WTC11 (cell line): ENCODE results near the gene TSPAN9. TPM values are rescaled to one million over a fixed set of nuclear protein-coding genes. Genes with fewer than 3 reads are reported as not detected.

Experiments
- ATAC-seq: fragments of 200-7000 bp; cut with Tn5 transposase; 2 replicates; pipeline ENCODE4 v1.10.0; 2021; ENCODE audit warnings: mild to moderate bottlenecking, moderate library complexity
- CTCF ChIA-PET: fragments of 300-600 bp; sonication (Branson Sonifier 250); formaldehyde crosslinking; loops from one replicate; lab custom pipeline; 2021; ENCODE audit warnings: antibody characterized with exemption; lab: Charles Lee
- POLR2A ChIA-PET: fragments of 350-600 bp; sonication (Branson Sonifier 250); formaldehyde crosslinking; loops from one replicate; lab custom pipeline; 2021; ENCODE audit warnings: antibody characterized with exemption; lab: Charles Lee
- DNase-seq: peaks from one replicate; pipeline ENCODE4 v3.0.0; 2021; ENCODE audit warnings: low spot score
- H3K27ac Mint-ChIP-seq: 2 replicates; pipeline ENCODE4 v1.8.0; 2021; ENCODE audit warnings: mixed read lengths
- H3K27me3 Mint-ChIP-seq: 2 replicates; pipeline ENCODE4 v1.8.0; 2021; ENCODE audit warnings: low read depth, mild to moderate bottlenecking, moderate library complexity, mixed read lengths
- H3K36me3 Mint-ChIP-seq: 2 replicates; pipeline ENCODE4 v1.8.0; 2021; ENCODE audit warnings: mixed read lengths
- H3K4me1 Mint-ChIP-seq: 2 replicates; pipeline ENCODE4 v1.8.0; 2022; ENCODE audit warnings: mixed read lengths
- H3K4me3 Mint-ChIP-seq: 2 replicates; pipeline ENCODE4 v1.8.0; 2021; ENCODE audit warnings: mild to moderate bottlenecking, moderate library complexity, mixed read lengths
- H3K9me3 Mint-ChIP-seq: 2 replicates; pipeline ENCODE4 v1.8.0; 2021; ENCODE audit warnings: mixed read lengths
- ARID4B ChIP-seq: sonication (generic); formaldehyde crosslinking; IDR thresholded peaks from 2 replicates; pipeline ENCODE4 v1.8.0; 2023; ENCODE audit warnings: missing genetic modification reagents, mild to moderate bottlenecking, borderline replicate concordance
- E2F4 ChIP-seq: sonication (generic); formaldehyde crosslinking; IDR thresholded peaks from 2 replicates; pipeline ENCODE4 v1.8.1; 2022; ENCODE audit warnings: low read depth, mild to moderate bottlenecking, moderate library complexity, missing genetic modification reagents, borderline replicate concordance
- EMX1 ChIP-seq: fragments of 250-450 bp; sonication (Bioruptor Pico); IDR thresholded peaks from 2 replicates; pipeline ENCODE4 v1.8.0; 2021; ENCODE audit warnings: mild to moderate bottlenecking
- FOXP1 ChIP-seq: sonication (generic); formaldehyde crosslinking; IDR thresholded peaks from 2 replicates; pipeline ENCODE4 v1.8.0; 2022; ENCODE audit warnings: missing genetic modification reagents, mild to moderate bottlenecking, moderate library complexity, borderline replicate concordance
- GTF2I ChIP-seq: fragments of 250-450 bp; sonication (Bioruptor Pico); conservative IDR thresholded peaks from 2 replicates; pipeline ENCODE4 v1.4.0; 2021; ENCODE audit warnings: mild to moderate bottlenecking
- KAT7 ChIP-seq: sonication (generic); formaldehyde crosslinking; IDR thresholded peaks from 2 replicates; pipeline ENCODE4 v1.8.1; 2023; ENCODE audit warnings: missing genetic modification reagents, mild to moderate bottlenecking, borderline replicate concordance
- MLX ChIP-seq: sonication (generic); formaldehyde crosslinking; IDR thresholded peaks from 2 replicates; pipeline ENCODE4 v1.8.1; 2023; ENCODE audit warnings: mild to moderate bottlenecking, missing genetic modification reagents, moderate library complexity
- MYBL2 ChIP-seq: sonication (generic); formaldehyde crosslinking; IDR thresholded peaks from 2 replicates; pipeline ENCODE4 v1.8.1; 2023; ENCODE audit warnings: mild to moderate bottlenecking, moderate library complexity, missing genetic modification reagents
- NR2C2 ChIP-seq: sonication (generic); formaldehyde crosslinking; IDR thresholded peaks from 2 replicates; pipeline ENCODE4 v1.8.0; 2022; ENCODE audit warnings: mild to moderate bottlenecking, missing genetic modification reagents
- PRRX2 ChIP-seq: fragments of 250-450 bp; sonication (Bioruptor Pico); IDR thresholded peaks from 2 replicates; pipeline ENCODE4 v1.8.0; 2021; ENCODE audit warnings: mild to moderate bottlenecking
- SOX15 ChIP-seq: fragments of 250-450 bp; sonication (Bioruptor Pico); IDR thresholded peaks from 2 replicates; pipeline ENCODE4 v1.9.0; 2021; ENCODE audit warnings: mild to moderate bottlenecking
- TEAD4 ChIP-seq: sonication (generic); formaldehyde crosslinking; IDR thresholded peaks from 2 replicates; pipeline ENCODE4 v1.8.0; 2022; ENCODE audit warnings: mild to moderate bottlenecking, missing genetic modification reagents
- USF2 ChIP-seq: sonication (generic); formaldehyde crosslinking; IDR thresholded peaks from 2 replicates; pipeline ENCODE4 v1.8.1; 2023; ENCODE audit warnings: mild to moderate bottlenecking, missing genetic modification reagents, moderate library complexity
- ZNF219 ChIP-seq: sonication (generic); formaldehyde crosslinking; IDR thresholded peaks from 2 replicates; pipeline ENCODE4 v1.8.0; 2023; ENCODE audit warnings: missing genetic modification reagents, mild to moderate bottlenecking, borderline replicate concordance
- ZSCAN18 ChIP-seq: fragments of 250-450 bp; sonication (Bioruptor Pico); IDR thresholded peaks from 2 replicates; pipeline ENCODE4 v2.1.2; 2022; ENCODE audit warnings: mild to moderate bottlenecking, moderate library complexity
- total RNA-seq: library from RNA; stranded (reverse); gene quantifications from 3 replicates; pipeline ENCODE4 v1.2.3, GENCODE V29; 2021

Gene TSPAN9
- total RNA-seq, 1 experiment from 2014 or later, result 27.6 TPM

GRCh38 chr12:3115078-3115477, 37.9 kb downstream of the TSPAN9 start:
- POLR2A ChIA-PET, result no interaction called here
- H3K36me3 Mint-ChIP-seq, result no peaks in the 10 kb centered on the region
- no peak overlapping the region for H3K4me3 Mint-ChIP-seq
- no peak for DNase-seq
- no peak overlapping the region for H3K27ac Mint-ChIP-seq
- peaks cover 12% of the 10 kb centered on the region for H3K4me1 Mint-ChIP-seq
- H3K9me3 Mint-ChIP-seq, result no peaks in the 10 kb centered on the region
- TF ChIP-seq PRRX2 (CRISPR knock-in tag) (no peak), FOXP1 (no peak), ZNF219 (CRISPR knock-in tag) (no peak), ZSCAN18 (CRISPR knock-in tag) (no peak), EMX1 (CRISPR knock-in tag) (no peak), MLX (CRISPR knock-in tag) (no peak), SOX15 (CRISPR knock-in tag) (no peak), KAT7 (CRISPR knock-in tag) (no peak), ARID4B (CRISPR knock-in tag) (no peak)
- no peak for ATAC-seq
- H3K27me3 Mint-ChIP-seq, result no peaks in the 10 kb centered on the region; the same call in 1 of the 2 replicates
- CTCF ChIA-PET, result interaction anchor here (1.0 kb wide), 1 partner anchor 39 kb away, joined by 3 read pairs; no protein-coding TSS in a partner anchor

- no peak overlapping the region; the same call in 1 of the 2 replicates for H3K27ac Mint-ChIP-seq
- no peaks in the 10 kb centered on the region for H3K9me3 Mint-ChIP-seq
- no peaks in the 10 kb centered on the region; the same call in 1 of the 2 replicates for H3K27me3 Mint-ChIP-seq
- H3K36me3 Mint-ChIP-seq, result no peaks in the 10 kb centered on the region
- TF ChIP-seq TEAD4 (CRISPR knock-in tag) (no peak), MYBL2 (no peak), E2F4 (CRISPR knock-in tag) (no peak), USF2 (CRISPR knock-in tag) (0 out of 2 replicates have a peak, but pooled peaks have one; percentile 11), GTF2I (CRISPR knock-in tag) (no peak), NR2C2 (CRISPR knock-in tag) (no peak)
- TF ChIP-seq, all 79 proteins: peak for 1
- no peak for ATAC-seq
- ChIA-PET CTCF (interaction anchor here (0.8 to 1.0 kb wide), 3 partner anchors 19 to 43 kb away, joined by 3 to 5 read pairs (median 3); no protein-coding TSS in a partner anchor), POLR2A (no interaction called here)
- Mint-ChIP-seq H3K4me3 (no peak overlapping the region), H3K4me1 (peaks cover 12% of the 10 kb centered on the region)
- no peak for DNase-seq
Observed at GRCh38 chr12:3116106-3116844, 39.1 kb downstream of the TSPAN9 start.
